ENCODE measurements around the gene SHH.

Gene SHH

DNA sequence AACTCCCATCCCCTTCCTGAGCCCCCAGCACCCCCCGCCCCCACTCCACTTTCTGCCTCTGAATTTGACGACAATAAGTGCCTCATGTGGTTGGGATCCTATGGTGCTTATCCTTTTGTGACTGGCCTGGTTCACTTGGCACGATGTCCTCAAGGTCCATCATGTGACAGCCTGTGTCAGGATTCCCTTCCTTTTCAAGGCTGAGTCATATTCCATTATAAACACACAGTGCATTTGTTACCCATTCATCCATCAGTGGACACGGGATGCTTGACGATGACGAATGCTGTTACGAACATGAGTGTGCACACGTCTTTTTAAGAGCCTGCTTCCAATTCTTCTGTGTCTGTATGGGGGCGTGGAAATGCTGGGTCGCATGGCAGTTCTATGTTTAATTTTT lies 26.7 kb downstream of the SHH start:
- H3F3A ChIP-seq (ENCODE audit: insufficient read depth), result no peaks in the 10 kb centered on the region
- TF ChIP-seq, protein P1, sequence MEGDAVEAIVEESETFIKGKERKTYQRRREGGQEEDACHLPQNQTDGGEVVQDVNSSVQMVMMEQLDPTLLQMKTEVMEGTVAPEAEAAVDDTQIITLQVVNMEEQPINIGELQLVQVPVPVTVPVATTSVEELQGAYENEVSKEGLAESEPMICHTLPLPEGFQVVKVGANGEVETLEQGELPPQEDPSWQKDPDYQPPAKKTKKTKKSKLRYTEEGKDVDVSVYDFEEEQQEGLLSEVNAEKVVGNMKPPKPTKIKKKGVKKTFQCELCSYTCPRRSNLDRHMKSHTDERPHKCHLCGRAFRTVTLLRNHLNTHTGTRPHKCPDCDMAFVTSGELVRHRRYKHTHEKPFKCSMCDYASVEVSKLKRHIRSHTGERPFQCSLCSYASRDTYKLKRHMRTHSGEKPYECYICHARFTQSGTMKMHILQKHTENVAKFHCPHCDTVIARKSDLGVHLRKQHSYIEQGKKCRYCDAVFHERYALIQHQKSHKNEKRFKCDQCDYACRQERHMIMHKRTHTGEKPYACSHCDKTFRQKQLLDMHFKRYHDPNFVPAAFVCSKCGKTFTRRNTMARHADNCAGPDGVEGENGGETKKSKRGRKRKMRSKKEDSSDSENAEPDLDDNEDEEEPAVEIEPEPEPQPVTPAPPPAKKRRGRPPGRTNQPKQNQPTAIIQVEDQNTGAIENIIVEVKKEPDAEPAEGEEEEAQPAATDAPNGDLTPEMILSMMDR (IDR thresholded peaks at IDR 0.05; ENCODE audit: insufficient read depth, low read length, poor library complexity, severe bottlenecking), result no peak
- no peak for TF ChIP-seq EZH2phosphoT487 (conservative IDR thresholded peaks at IDR 0.05; ENCODE audit: low read length)

DNA sequence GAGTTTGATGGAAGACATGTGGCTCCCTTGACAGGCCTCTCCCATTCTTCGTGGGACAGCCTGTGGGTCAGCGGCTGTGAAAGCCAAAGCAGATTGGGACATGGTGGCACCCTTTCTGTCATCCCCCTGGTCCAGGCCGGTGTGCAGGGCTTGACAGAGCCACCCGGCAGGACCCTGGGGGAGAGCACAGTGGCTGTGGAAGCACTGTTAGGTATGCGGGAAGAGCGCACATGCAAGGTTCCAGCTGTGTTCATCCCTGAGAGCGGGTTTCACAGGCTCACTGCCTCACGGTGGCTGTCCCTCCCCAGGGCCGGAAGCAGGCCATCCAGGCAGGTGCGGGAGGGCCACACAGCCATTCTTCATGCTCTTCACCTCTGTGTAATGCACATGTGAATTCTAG lies 29.8 kb downstream of the SHH start:
- no peaks in the 10 kb centered on the region for H3F3A ChIP-seq (ENCODE audit: insufficient read depth)
- H3K27ac ChIP-seq (ENCODE audit: low read depth, low read length), result no peak overlapping the region
- no peaks in the 10 kb centered on the region; the same call in 1 of the 2 replicates for H4K20me1 ChIP-seq (ENCODE audit: low read depth, low read length)
- H3K4me3 ChIP-seq (ENCODE audit: insufficient read depth, low read length, poor library complexity, severe bottlenecking), result no peak overlapping the region
- no peak overlapping the region for H3K9ac ChIP-seq (ENCODE audit: low read length)
- H3K9me3 ChIP-seq (ENCODE audit: insufficient read depth, low read length), result no peaks in the 10 kb centered on the region
- H3K27me3 ChIP-seq (ENCODE audit: low read length), result no peaks in the 10 kb centered on the region
- H3K9me2 ChIP-seq (replicated peaks; ENCODE audit: insufficient read depth, low read length), result no peaks in the 10 kb centered on the region
- no peaks in the 10 kb centered on the region; the same call in 1 of the 2 replicates for H3K36me3 ChIP-seq (ENCODE audit: low read length)
- TF ChIP-seq EZH2phosphoT487 (conservative IDR thresholded peaks at IDR 0.05; ENCODE audit: low read length), result no peak
- TF ChIP-seq, protein P1 (IDR thresholded peaks at IDR 0.05; ENCODE audit: insufficient read depth, low read length, poor library complexity, severe bottlenecking), result no peak
- H3K4me2 ChIP-seq (ENCODE audit: low read depth, low read length, poor library complexity, severe bottlenecking), result no peak overlapping the region
- H2AFZ ChIP-seq (ENCODE audit: low read depth, low read length, severe bottlenecking), result no peak overlapping the region
- no peaks in the 10 kb centered on the region for H3K79me2 ChIP-seq (ENCODE audit: insufficient read depth, low read length)

More for the DNA sequence above, 26.7 kb downstream of the SHH start:
- Histone ChIP-seq H3K4me3 (ENCODE audit: insufficient read depth, low read length, poor library complexity, severe bottlenecking) (no peak overlapping the region), H3K9me3 (ENCODE audit: insufficient read depth, low read length) (no peaks in the 10 kb centered on the region), H4K20me1 (ENCODE audit: low read depth, low read length) (no peaks in the 10 kb centered on the region), H3K9me2 (replicated peaks; ENCODE audit: insufficient read depth, low read length) (no peaks in the 10 kb centered on the region), H3K27me3 (ENCODE audit: low read length) (no peaks in the 10 kb centered on the region), H2AFZ (ENCODE audit: low read depth, low read length, severe bottlenecking) (no peak overlapping the region), H3K79me2 (ENCODE audit: insufficient read depth, low read length) (no peaks in the 10 kb centered on the region), H3K36me3 (ENCODE audit: low read length) (no peaks in the 10 kb centered on the region), H3K4me2 (ENCODE audit: low read depth, low read length, poor library complexity, severe bottlenecking) (no peak overlapping the region), H3K9ac (ENCODE audit: low read length) (no peak overlapping the region), H3K27ac (ENCODE audit: low read depth, low read length) (no peak overlapping the region)

DNA sequence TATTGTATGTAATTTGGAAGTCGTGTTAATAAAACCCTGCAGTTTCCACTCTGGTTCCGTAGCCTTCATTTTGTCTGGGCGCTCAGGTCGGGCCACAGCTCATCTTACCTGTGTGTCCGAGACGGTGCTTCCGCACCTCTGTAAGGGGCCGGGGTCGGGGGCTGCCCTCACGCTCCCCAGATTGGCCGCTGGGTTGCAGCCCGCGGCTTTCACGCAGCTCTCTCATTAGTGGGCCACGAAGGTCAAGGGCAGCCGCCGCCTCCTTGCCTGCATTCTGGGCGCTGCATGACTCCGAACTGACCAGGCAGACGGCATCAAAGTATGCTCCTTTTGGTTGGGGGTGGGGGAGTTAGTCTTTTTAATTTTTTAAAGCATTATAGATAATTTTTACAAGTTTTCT lies 30.8 kb downstream of the SHH start:
- H3K27ac ChIP-seq (ENCODE audit: low read depth, low read length), result no peak overlapping the region
- H3K4me3 ChIP-seq (ENCODE audit: insufficient read depth, low read length, poor library complexity, severe bottlenecking), result no peak overlapping the region
- H3K36me3 ChIP-seq (ENCODE audit: low read length), result peaks cover 3% of the 10 kb centered on the region; the same call in 1 of the 2 replicates
- no peaks in the 10 kb centered on the region for H3K9me3 ChIP-seq (ENCODE audit: insufficient read depth, low read length)
- H4K20me1 ChIP-seq (ENCODE audit: low read depth, low read length), result no peaks in the 10 kb centered on the region; the same call in 1 of the 2 replicates
- no peaks in the 10 kb centered on the region for H3K27me3 ChIP-seq (ENCODE audit: low read length)
- no peak overlapping the region for H2AFZ ChIP-seq (ENCODE audit: low read depth, low read length, severe bottlenecking)
- no peak overlapping the region for H3K9ac ChIP-seq (ENCODE audit: low read length)
- no peaks in the 10 kb centered on the region for H3K9me2 ChIP-seq (replicated peaks; ENCODE audit: insufficient read depth, low read length)
- no peaks in the 10 kb centered on the region for H3F3A ChIP-seq (ENCODE audit: insufficient read depth)
- TF ChIP-seq, protein P1 (IDR thresholded peaks at IDR 0.05; ENCODE audit: insufficient read depth, low read length, poor library complexity, severe bottlenecking), result no peak
- TF ChIP-seq EZH2phosphoT487 (conservative IDR thresholded peaks at IDR 0.05; ENCODE audit: low read length), result no peak
- H3K79me2 ChIP-seq (ENCODE audit: insufficient read depth, low read length), result no peaks in the 10 kb centered on the region
- H3K4me2 ChIP-seq (ENCODE audit: low read depth, low read length, poor library complexity, severe bottlenecking), result no peak overlapping the region
